NCI-H1436 treated with DMSO at 0.1 percent for 48 hours (cell line): ENCODE results near the gene SLC16A12.
"Not testable (repeated sequence)": the region's sequence is repeated elsewhere in the genome, so short reads cannot be mapped to it uniquely, and the experiment has no call there.

Experiments
- DNase-seq: peaks from one replicate; lab custom pipeline; 2025; lab: John Stamatoyannopoulos, UW

The SLC16A12 gene

GRCh38 chr10:89469517-89469916 lies 65.9 kb downstream of the SLC16A12 start:
- no peak for DNase-seq

GRCh38 chr10:89468191-89468965 lies 67.0 kb downstream of the SLC16A12 start:
- DNase-seq, result no peak

GRCh38 chr10:89466599-89467035 lies 68.8 kb downstream of the SLC16A12 start:
- DNase-seq, result no peak

- DNase-seq, result no peak
These were observed 70.2 kb downstream of the SLC16A12 start for GRCh38 chr10:89465196-89465595.

- no peak for DNase-seq
These were observed 71.4 kb downstream of the SLC16A12 start for GRCh38 chr10:89463846-89464537.

GRCh38 chr10:89458784-89459183 lies 76.6 kb downstream of the SLC16A12 start:
- DNase-seq, result no peak

GRCh38 chr10:89458291-89458690 lies 77.1 kb downstream of the SLC16A12 start:
- no peak for DNase-seq

- DNase-seq, result no peak
These were observed 80.6 kb downstream of the SLC16A12 start for GRCh38 chr10:89454561-89455347.

GRCh38 chr10:89452193-89452592 lies 83.2 kb downstream of the SLC16A12 start:
- DNase-seq, result no peak

- no peak for DNase-seq
These were observed 84.5 kb downstream of the SLC16A12 start for GRCh38 chr10:89450901-89451300.

GRCh38 chr10:89444819-89445218 lies 90.6 kb downstream of the SLC16A12 start:
- not testable (repeated sequence) for DNase-seq

GRCh38 chr10:89442289-89442688 lies 93.1 kb downstream of the SLC16A12 start:
- no peak for DNase-seq

GRCh38 chr10:89440226-89441009 lies 95.0 kb downstream of the SLC16A12 start:
- no peak for DNase-seq

GRCh38 chr10:89438525-89438924 lies 96.9 kb downstream of the SLC16A12 start:
- DNase-seq, result no peak

- DNase-seq, result no peak
These were observed 103.4 kb downstream of the SLC16A12 start for GRCh38 chr10:89431977-89432376.

- DNase-seq, result no peak
These were observed 106.5 kb downstream of the SLC16A12 start for GRCh38 chr10:89428877-89429276.

- no peak for DNase-seq
These were observed 107.8 kb downstream of the SLC16A12 start for GRCh38 chr10:89427629-89428028.

- DNase-seq, result no peak
These were observed 109.0 kb downstream of the SLC16A12 start for GRCh38 chr10:89426230-89426868.

GRCh38 chr10:89425000-89425399 lies 110.4 kb downstream of the SLC16A12 start:
- no peak for DNase-seq

GRCh38 chr10:89421018-89421476 lies 114.3 kb downstream of the SLC16A12 start:
- DNase-seq, result no peak

GRCh38 chr10:89419548-89419947 lies 115.8 kb downstream of the SLC16A12 start:
- DNase-seq, result no peak
